Activated CD4-positive, alpha-beta T cell treated with anti-CD3 and anti-CD28 coated beads for 24 hours (primary cell): Measurements from ENCODE around the gene ZC3H14.
A peak's percentile ranks its signal among the peaks of the same experiment; 100 is the strongest.

Source experiments
- DNase-seq, 2 donors: peaks; one replicate each; pipeline ENCODE4 v3.0.0-alpha.2; 2020; ENCODE audit warnings: low read depth in 2 of 2

The ZC3H14 gene

GRCh38 chr14:88604212-88604611 is 41.4 kb downstream of the ZC3H14 start:
- DNase-seq: no peak

GRCh38 chr14:88605594-88605993 is 42.8 kb downstream of the ZC3H14 start:
- no peak for DNase-seq

GRCh38 chr14:88607829-88608228 is 45.0 kb downstream of the ZC3H14 start:
- no peak for DNase-seq

GRCh38 chr14:88611878-88612277 is 49.0 kb downstream of the ZC3H14 start:
- no peak for DNase-seq

GRCh38 chr14:88612981-88613380 is 50.1 kb downstream of the ZC3H14 start:
- DNase-seq: no peak

- no peak for DNase-seq
Measured at GRCh38 chr14:88613552-88614010, 50.7 kb downstream of the ZC3H14 start.

- DNase-seq: no peak
Measured at GRCh38 chr14:88614218-88614907, 51.5 kb downstream of the ZC3H14 start.

GRCh38 chr14:88616697-88617096 is 53.9 kb downstream of the ZC3H14 start:
- DNase-seq: no peak

GRCh38 chr14:88617479-88617878 is 54.6 kb downstream of the ZC3H14 start:
- no peak for DNase-seq

- DNase-seq: no peak
Measured at GRCh38 chr14:88618476-88618875, 55.6 kb downstream of the ZC3H14 start.

GRCh38 chr14:88621100-88621499 is 58.3 kb downstream of the ZC3H14 start:
- DNase-seq: no peak

- no peak for DNase-seq
Measured at GRCh38 chr14:88625671-88626070, 62.8 kb downstream of the ZC3H14 start.

GRCh38 chr14:88628033-88628432 is 65.2 kb downstream of the ZC3H14 start:
- no peak for DNase-seq

- DNase-seq: no peak
Measured at GRCh38 chr14:88628462-88628861, 65.6 kb downstream of the ZC3H14 start.

GRCh38 chr14:88630565-88630964 is 67.7 kb downstream of the ZC3H14 start:
- DNase-seq: no peak

GRCh38 chr14:88631091-88631490 is 68.3 kb downstream of the ZC3H14 start:
- no peak for DNase-seq

GRCh38 chr14:88632512-88632911 is 69.7 kb downstream of the ZC3H14 start:
- DNase-seq: no peak

- DNase-seq: no peak
Measured at GRCh38 chr14:88639221-88639620, 76.4 kb downstream of the ZC3H14 start.

- no peak for DNase-seq
Measured at GRCh38 chr14:88660056-88660455, 97.2 kb downstream of the ZC3H14 start.

GRCh38 chr14:88667555-88668273 is 104.9 kb downstream of the ZC3H14 start:
- DNase-seq: peak; percentile 9 to 42

- no peak for DNase-seq
Measured at GRCh38 chr14:88668448-88669116, 105.7 kb downstream of the ZC3H14 start.

GRCh38 chr14:88669346-88669745 is 106.5 kb downstream of the ZC3H14 start:
- no peak for DNase-seq
